HG03039 (cell line): ENCODE measurements around the gene SYT2.
"Not testable (repeated sequence)": the region's sequence is repeated elsewhere in the genome, so short reads cannot be mapped to it uniquely, and the experiment has no call there.

Experiments used
- ATAC-seq: cut with Tn5 transposase; IDR thresholded peaks from one replicate; pipeline ENCODE4 v1.9.1; 2021; ENCODE audit warnings: mild to moderate bottlenecking, moderate library complexity; ENCODE audit not compliant: unreplicated experiment

SYT2 gene

DNA sequence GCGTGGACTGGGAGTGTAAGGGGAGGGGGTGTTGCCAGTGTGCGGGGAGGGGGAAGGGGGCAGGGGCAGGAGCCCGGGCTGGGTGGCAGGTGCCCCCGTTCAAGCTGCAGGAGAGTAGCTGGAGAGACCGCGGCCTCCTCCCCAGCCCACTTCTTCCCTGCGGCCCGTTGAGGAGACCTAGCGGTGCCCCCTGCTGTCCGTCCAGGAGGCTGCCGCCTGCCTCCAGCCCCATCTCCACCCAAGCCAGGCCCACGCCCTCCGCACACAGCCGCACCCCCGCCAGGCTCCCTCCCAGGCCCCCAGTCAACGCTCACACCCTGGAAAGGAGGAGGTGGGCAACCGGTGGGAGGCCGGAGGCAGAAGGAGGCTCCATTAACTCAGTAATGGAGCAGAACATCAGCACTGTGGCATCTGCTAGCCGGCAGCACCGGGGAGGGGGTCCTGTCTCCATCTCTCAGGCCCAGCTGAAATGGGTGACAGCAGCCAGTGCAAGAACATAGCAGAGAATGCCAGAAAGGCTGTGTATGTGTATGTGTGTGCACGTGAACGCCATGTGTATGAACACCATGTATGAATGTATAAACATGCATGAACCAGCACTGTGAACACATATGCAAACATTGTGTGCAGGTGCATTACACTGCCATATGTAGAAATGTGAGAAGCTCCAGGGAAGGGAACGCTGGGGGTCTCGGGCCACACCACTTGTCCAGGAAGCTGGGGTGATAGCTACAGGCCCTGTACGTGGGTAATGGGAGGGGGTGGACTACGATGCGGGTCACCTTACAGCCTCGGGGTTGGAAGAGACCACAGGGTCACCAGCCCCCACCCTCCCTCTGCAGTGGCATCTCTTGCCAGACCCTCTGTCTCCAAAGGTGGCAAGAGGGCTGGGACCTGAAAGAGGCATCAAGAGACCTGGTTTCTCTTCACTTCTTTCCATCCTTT, 84.6 kb downstream of the SYT2 start:
- ATAC-seq, result no peak

DNA sequence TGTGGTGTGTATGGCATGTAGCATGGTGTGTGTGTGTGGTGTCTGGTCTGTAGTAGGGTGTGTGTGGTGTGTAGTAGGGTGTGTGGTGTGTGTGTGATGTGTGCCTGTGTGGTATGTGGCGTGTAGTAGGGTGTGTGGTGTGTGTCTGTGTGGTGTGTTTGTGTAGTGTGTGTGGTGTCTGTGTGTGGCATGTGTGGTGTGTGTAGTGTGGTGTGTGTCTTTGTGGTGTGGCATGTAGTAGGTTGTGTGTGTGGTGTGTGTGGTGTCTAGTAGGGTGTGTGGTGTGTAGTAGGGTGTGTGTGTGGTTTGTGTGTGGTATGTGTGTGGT, 85.5 kb downstream of the SYT2 start:
- no peak for ATAC-seq

DNA sequence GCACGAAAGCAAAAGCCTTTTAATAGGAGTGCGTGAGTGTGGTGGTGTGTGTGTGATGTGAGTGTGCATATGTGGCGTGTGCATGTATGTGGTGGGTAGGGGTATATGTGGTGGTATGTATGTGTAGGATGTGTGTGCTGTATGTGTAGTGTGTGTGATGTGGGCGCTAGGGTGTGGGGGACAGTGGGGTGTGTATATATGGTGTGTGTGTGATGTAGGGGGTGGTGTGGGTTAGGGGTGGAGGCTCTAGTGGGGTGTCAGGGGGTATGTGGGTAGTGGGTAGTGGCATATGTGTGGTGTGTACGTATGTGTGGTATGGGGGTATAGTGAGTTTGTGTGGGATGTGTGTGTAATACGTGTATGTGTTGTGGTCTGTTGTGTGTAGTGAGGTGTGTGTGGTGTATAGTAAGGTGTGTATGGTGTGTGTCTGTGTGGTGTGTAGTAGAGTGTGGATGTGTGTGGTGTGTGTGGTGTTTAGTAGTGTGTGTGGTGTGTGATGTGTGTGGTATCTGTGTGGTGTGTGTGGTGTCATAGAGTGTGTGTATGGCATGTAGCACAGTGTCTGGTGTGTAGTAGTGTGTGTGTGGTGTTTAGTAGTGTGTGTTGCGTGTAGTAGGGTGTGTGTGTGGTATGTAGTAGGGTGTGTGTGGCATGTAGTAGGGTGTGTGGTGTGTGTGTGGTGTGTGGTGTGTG, 86.0 kb downstream of the SYT2 start:
- ATAC-seq, result no peak

DNA sequence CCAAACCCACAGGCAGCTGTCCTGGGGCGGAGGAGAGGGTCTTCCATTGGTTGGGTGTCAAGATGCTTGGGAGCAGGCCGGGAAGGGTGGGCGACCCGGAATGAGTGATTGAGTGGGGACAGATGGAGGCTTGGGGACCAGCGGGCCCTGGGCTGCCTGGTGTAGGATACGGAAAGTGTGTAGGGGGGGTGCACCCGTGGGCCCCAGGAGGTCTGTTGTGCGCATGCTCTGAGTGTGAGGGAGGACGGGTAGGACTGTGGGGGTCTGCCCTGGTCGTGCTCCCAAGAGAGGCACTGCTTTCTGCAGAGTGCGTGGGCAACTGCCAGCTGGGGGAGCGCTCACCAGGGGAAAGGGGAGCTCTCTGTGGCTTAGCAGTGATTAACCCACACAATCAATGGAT, 86.8 kb downstream of the SYT2 start:
- not testable (repeated sequence) for ATAC-seq

DNA sequence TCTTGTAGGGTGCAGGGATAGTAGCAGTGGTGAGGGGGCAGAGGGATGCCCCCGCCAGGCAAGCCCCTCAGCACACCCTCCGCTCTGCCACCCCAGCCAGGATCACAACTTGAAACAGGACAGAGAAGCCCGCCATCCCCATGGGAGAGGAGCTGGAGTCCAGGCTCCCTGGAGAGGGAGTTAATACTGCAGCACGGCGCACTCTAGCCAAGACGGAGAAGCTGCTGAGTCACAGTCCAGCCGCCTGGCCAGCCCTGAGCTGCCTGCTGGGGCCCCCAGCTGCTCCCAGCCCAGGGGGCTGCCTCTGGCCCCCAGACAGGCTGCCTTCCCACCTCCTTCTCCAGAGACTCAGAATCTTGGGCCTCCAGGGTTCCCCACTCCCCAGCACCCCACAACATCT, 87.2 kb downstream of the SYT2 start:
- no peak for ATAC-seq

DNA sequence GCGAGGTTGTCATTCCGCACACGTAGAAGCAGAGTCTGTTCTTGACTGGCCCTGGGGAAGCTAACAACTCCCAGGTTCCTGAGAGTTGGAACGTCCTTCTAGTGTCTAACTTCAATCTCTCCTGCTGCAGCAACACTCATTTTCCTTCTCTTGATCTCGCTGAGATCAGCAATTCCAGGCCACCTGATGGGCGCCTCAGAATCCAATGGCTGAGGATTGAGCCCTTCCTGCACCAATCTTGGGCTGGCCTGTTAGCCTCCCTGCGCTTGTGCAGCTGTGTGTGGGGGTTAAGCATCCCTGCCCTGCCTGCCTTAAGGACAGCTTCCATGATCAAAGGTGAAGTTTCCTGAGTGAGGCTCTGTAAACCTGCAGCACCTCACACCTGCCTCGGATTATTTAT, 87.9 kb downstream of the SYT2 start:
- no peak for ATAC-seq

DNA sequence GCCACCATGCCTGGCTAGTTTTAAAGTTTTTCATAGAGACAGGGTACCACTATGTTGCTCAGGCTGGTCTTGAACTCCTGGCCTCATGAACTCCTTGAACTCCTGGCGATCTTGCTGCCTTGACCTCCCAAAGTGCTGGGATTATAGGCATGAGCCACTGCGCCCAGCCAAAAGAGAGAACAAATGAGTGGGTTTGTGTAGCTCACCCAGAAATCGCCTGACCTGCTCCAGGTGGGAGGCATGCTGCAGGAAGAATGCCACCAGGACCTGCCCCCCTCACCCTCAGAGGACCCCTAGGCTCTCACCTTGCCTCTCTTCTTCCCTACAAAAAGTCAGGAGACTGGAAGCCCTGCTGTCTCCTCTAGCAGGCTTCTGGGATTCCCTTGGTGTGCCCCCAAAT, 88.8 kb downstream of the SYT2 start:
- ATAC-seq, result no peak

DNA sequence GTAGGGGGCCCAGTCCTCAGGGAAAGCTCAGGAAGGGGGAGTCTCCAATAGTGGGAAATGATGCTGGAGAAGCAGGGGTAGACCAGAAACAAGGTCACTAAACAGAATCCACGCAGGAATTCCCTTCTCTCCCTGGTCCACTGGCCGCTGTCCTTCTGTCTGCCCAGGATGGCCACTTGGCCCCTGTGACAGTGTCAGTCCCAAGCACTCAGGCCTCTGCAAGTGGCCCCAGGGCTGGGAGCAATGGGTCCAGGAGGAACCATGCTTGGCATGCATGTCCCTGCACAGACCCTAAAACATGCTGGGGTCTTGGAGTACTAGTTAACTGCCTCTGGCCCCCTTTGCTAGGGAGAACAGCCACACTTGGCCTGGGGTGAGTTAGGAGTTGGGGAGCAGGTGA, 90.2 kb downstream of the SYT2 start:
- not testable (repeated sequence) for ATAC-seq

DNA sequence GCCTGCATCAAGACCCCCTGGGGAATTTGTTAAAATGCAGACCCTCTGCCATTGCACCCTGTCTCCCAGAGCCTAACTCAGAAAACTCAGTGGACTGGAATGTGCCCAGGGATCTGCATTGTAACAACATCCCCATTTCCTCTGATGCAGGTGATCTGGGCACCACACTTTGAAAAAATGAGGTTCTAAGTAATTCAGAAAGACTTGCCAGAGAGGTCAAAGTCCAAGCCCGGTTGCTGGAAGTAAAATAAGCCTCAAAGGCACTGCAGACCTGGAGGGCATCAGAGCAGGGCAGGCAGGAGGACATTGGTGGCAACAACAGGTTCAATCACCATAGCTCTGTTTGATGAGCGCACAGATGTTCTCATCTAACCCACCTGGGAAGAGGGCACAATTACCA, 90.7 kb downstream of the SYT2 start:
- ATAC-seq, result no peak

DNA sequence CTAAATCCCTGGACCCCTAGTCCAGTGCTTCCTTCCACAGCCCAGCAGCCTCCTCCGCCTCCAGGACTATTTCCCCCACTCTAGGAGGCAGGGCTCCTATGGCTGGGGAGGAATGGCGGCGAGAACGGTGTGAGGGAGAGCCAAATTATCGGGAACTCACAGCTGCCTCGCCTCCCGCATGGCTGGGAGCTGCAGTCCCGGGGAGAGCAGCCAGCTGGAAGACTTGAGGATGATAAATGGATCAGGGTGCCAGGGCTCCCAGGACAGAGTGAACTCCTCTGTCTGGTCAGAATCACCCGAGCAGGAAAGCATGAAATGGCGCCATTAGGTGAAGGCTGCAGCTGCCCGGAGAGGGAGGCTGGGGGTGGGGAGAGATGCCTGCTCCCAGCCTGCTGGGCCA, 91.2 kb downstream of the SYT2 start:
- ATAC-seq, result not testable (repeated sequence)

DNA sequence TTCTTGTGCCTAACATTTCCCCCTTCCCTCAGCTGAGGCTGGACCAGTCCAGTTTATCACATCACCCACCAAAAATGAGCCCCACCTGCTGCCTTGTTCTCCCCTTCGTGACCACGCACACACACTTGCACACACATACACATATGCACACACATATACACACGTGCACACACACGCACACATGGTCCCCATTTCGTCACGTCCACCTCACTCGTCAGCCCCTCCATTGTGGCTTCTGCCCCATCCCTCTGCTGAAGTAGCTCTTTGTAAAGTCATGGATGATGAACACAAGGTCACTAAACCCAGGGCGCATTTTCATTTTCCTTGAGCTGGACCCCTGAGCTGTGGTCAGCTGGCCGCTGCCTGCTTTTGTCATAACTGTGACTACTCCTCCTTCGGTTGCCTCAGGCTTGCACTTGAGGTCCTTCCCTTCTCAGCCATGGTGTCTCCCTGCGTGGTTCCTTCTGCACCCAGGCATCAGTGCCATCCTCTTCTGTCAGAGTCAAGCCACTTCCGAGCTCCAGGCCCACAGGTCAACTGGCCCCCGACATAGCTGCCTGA, 93.8 kb downstream of the SYT2 start:
- ATAC-seq, result peak; percentile 14

DNA sequence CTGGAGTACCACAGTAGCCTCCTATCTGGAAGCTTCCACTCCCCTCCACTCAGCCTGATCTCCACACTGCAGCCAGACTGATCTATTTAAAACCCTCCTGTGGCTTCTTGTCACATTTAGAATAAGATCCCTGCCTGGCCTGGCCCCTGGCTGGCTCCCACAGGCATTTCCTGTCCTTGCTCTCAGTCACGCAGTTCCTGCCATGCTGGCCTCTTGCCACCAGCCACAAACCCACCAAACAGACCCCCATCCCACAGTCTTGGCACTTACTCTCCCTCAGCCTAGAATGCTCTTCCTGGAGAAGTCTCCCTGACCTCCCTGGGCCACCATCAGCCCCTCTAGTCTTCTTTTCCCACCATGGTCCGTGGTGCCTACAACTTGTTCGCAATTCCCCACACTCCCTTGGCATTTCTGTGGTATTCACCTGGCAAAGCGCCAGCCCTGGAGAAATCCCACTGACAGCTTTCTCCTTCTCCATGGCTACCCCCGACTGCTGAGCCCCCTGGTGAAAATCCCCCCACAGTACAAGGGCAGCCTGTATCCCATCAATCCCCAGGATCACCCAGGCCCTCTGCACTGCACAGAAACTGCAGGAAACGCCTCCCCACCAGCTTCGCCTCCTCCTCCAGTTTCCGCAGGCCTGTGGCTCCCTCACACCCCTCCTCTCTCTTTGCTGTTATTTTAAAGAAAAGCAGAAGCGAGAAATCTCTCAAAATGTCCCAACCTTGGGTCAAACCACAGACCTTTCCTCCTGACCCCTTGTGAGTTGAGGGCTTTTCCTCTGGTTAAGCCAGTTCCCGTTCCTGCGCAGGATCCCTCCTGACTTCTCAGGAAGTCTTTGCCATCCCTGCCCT, 94.5 kb downstream of the SYT2 start:
- peak; percentile 53 for ATAC-seq

DNA sequence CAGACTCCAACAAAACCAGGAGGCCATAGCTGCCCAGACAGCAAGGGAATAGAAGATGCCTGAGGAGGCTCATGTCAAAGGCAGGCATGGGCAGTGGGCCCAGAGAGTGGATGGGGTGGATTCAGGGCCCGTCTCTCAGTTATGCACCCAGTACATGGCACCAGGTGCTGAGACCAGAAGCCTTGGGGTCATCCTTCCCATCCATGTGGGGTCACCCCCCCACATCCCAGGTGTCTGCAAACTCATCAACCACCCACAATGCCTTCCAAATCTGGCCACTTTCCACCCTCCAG, 95.1 kb downstream of the SYT2 start:
- ATAC-seq, result not testable (repeated sequence)

DNA sequence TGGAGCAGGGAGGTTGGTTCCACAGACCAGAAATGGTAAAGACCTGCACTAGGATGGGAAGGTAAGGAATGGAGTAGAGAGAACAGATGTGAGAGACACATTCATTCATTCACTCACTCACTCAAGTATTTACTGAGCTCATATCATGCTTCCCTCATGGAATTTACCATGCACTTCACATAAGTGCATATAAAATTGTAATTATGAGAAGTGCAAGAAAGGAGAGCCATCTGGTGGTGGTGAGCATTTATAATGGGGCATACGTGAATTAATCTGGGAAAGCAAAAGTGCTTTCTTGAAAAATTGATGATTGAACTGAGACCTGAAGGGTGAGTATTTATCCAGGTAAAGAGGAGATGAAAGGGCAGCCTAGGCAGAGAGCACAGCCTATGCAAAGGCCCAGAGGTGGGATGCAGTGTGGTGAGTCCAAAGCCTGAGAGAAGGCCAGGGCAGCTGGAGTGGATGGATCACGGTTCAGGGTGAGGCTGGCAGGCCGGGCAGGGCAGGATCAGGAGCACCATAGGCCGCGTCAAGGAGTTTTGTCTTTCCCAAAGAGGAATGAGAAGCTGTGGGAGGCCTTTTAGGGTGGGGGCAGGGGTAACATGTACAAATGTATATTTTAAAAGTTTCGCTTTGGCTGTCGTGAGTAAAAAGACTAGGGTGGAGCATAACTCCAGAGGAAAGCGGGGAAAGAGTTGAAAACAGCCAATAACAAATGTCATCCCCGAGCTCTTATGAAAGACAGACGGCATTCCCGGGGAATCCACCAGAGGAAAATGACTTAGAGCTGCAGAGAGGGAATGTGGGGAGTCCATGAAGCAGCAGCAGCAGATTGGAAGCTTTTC, 95.7 kb downstream of the SYT2 start:
- ATAC-seq, result not testable (repeated sequence)

DNA sequence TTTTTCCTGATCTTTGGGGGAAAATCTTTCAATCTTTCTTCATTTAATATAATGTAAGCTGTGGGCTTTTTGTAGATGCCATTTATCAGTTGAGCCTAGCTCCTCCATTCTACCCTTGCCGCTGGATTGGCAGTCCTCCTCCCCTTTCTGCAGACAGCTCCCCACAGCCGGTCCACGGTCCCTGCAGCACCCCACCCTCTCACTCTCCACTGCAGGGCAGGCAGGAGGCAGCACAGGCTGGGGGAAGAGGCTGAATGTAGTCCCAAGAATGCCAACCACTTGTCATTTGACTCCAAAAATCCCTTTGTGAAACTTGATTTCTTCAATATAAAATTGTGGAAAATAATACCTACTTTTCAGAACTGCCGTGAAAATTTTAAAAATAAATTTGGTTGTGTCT, 96.7 kb downstream of the SYT2 start:
- ATAC-seq, result no peak

DNA sequence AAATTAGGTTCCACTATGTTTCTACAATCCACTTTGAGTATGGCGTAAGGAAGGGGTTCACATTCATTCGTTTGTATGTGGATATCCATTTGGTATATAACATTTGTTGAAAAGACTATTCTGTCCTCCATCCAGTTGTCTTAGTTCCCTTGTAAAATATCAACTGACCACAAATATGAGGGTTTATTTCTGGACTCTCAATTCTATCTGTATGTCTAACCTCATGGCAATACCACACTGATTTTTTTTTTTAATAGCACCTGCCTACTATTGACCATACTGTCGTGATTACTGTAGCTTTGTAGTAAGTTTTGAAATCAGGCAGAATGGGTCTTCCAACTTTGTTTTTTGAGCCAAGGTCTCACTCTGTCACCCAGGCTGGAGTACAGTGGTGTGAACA, 98.2 kb downstream of the SYT2 start:
- not testable (repeated sequence) for ATAC-seq

DNA sequence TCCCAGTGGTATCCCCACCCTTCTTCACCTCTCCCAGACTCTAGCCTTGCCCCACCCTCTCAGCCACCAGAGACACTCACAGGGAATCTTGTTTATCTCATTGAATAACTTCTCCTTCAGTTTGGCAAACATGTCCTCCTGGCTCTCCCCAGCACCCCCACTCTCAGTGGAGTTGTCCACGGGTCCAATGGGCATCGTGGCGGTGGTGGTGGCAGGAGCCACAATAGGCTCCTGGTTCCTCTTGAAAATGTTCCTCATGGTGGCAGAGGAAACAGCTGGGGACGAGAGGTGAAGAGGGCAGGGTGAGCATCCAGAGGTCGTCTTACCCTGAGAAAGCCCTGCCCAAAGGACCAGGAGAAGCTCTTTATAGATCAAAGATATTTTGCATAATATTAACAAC, 104.7 kb downstream of the SYT2 start:
- ATAC-seq, result no peak

DNA sequence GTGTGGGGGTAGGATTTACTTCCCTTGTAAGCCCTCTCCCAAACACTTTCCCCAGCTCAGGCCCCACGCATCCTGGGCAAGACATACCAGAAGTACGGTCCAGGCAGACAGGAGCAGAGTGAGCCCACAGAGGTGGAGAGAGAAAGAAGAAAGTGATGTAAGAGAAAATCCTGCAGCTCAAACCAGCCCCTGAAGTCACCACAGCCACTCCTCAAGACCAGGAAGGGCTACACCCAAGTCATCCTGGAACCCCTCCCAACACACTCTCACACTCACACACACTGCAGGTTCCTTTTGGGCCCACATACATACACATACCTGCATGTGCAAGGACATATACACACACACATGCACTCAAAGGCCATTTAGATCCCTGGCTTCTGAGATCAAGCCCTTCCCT, 106.8 kb downstream of the SYT2 start:
- ATAC-seq, result no peak

DNA sequence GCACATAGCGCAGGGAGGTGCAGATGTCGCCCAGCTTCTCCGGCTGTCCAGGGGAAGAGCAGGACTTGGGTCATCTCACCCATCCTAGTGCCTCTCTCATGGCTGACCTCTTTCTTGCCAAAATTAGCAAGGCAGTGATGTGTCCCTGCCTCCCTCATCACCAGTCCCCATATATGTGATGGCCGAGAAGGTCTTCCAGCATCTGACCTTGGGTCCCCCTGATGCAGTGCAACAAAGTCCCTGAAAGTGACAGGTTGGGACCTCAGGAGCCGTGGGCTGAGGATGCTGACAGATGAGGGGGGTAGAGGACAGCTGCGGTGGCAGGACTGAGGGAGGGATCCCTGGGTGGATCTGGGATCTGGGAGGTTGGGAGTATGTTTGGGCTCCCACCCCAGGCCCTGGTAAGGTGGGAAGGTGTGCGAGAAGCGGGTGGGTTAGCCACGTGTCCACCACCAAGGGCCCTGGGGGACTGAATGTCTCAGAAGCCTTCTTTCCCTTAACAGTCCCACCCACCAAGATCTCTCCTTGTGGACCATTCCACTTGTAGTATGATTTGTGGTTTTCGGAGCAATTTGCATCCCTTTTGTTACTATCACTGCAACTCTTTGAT, 109.7 kb downstream of the SYT2 start:
- ATAC-seq, result no peak
